PC-9 (cell line): ENCODE data around the gene POGK.

Experiments
- EZH2 ChIP-seq: fragments of 200-600 bp; sonication (generic); IDR thresholded peaks from 2 replicates; pipeline ENCODE4 v1.8.0; 2017; ENCODE audit warnings: antibody characterized with exemption, low read depth
- TF ChIP-seq, protein P1 (sequence below): fragments of 200-600 bp; sonication (generic); conservative IDR thresholded peaks from 2 replicates; pipeline ENCODE4 v1.6.1; 2017; ENCODE audit warnings: mixed run types, antibody characterized with exemption, mild to moderate bottlenecking, moderate library complexity

DNA sequence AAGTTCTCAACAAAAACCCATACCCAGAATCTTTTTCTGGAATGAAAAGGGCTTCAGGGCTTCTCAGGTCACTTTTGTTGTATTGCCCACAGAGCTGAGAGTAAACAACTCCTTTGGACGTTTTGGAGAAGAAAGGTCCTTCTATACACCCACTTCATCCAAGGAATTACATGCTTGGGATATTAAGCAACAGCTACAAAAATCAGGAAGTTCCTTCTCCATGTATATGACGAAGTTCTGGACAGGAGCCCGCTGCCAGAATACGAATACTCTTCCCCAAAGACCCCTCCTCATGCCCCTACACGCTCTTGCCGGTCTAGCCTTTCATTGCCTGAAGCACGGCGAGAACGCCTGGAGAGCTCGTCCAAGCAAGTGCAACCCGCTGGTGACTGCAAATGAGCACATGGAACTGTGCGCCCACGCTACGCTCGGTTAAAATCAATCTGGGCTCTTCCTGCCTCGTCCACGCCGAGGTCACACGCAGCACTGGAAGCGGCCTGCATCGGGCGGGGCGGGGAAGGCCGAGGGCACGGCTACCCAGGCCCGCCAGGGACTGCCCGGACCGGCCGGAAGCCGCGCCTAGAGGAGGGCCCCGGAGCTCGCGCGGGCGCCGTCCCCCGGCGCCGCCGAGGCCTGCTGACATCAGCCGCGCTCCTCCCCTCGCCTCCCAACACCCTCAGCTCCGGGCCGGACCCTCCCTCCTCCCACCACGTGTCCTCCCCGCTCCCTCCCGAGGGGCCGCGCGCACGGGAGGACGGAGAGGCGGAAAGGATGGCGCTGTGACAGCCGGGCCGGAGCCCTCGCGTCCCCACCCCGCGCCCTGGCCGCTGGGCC is at the start of gene POGK:
- TF ChIP-seq, protein P1, sequence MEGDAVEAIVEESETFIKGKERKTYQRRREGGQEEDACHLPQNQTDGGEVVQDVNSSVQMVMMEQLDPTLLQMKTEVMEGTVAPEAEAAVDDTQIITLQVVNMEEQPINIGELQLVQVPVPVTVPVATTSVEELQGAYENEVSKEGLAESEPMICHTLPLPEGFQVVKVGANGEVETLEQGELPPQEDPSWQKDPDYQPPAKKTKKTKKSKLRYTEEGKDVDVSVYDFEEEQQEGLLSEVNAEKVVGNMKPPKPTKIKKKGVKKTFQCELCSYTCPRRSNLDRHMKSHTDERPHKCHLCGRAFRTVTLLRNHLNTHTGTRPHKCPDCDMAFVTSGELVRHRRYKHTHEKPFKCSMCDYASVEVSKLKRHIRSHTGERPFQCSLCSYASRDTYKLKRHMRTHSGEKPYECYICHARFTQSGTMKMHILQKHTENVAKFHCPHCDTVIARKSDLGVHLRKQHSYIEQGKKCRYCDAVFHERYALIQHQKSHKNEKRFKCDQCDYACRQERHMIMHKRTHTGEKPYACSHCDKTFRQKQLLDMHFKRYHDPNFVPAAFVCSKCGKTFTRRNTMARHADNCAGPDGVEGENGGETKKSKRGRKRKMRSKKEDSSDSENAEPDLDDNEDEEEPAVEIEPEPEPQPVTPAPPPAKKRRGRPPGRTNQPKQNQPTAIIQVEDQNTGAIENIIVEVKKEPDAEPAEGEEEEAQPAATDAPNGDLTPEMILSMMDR: no peak
- no peak for TF ChIP-seq EZH2
